Kidney epithelial cell (primary cell): ENCODE measurements around the gene CAMTA1. TPM values are rescaled to one million over a fixed set of nuclear protein-coding genes. Genes with fewer than 3 reads are reported as not detected.

ENCODE experiments used
- DNase-seq: peaks from one replicate; pipeline ENCODE4 v3.0.0-alpha.2; 2010; ENCODE audit warnings: low read depth
- H3K27me3 ChIP-seq: 2 replicates; pipeline ENCODE4 v1.6.0; 2011; ENCODE audit warnings: low read length; ENCODE audit not compliant: control insufficient read depth, insufficient read depth
- H3K36me3 ChIP-seq: 2 replicates; pipeline ENCODE4 v1.5.1; 2011; ENCODE audit warnings: low read length; ENCODE audit not compliant: control insufficient read depth, insufficient read depth
- H3K4me3 ChIP-seq: 2 replicates; pipeline ENCODE4 v1.5.1; 2011; ENCODE audit warnings: low read depth, mild to moderate bottlenecking, control low read depth, low read length
- total RNA-seq: library from RNA; depleted of rRNA; stranded (reverse); fragments of >200 nt; gene quantifications from 2 replicates; pipeline ENCODE4 v1.2.3, GENCODE V29; 2015
- TF ChIP-seq, protein P1 (sequence below): IDR thresholded peaks from 2 replicates; pipeline ENCODE4 v1.5.1; 2011; ENCODE audit warnings: mild to moderate bottlenecking, moderate library complexity, low read length, control low read depth, inconsistent platforms; ENCODE audit not compliant: insufficient read depth, poor library complexity, severe bottlenecking

CAMTA1 gene
- total RNA-seq, 1 donor from 2014 or later, result 76.5 TPM

GRCh38 chr1:7555391-7556185 is 770.3 kb downstream of the CAMTA1 start:
- Histone ChIP-seq H3K36me3 (no peaks in the 10 kb centered on the region), H3K27me3 (no peaks in the 10 kb centered on the region), H3K4me3 (no peak overlapping the region)
- no peak for DNase-seq
- TF ChIP-seq, protein P1, sequence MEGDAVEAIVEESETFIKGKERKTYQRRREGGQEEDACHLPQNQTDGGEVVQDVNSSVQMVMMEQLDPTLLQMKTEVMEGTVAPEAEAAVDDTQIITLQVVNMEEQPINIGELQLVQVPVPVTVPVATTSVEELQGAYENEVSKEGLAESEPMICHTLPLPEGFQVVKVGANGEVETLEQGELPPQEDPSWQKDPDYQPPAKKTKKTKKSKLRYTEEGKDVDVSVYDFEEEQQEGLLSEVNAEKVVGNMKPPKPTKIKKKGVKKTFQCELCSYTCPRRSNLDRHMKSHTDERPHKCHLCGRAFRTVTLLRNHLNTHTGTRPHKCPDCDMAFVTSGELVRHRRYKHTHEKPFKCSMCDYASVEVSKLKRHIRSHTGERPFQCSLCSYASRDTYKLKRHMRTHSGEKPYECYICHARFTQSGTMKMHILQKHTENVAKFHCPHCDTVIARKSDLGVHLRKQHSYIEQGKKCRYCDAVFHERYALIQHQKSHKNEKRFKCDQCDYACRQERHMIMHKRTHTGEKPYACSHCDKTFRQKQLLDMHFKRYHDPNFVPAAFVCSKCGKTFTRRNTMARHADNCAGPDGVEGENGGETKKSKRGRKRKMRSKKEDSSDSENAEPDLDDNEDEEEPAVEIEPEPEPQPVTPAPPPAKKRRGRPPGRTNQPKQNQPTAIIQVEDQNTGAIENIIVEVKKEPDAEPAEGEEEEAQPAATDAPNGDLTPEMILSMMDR, result no peak

DNA sequence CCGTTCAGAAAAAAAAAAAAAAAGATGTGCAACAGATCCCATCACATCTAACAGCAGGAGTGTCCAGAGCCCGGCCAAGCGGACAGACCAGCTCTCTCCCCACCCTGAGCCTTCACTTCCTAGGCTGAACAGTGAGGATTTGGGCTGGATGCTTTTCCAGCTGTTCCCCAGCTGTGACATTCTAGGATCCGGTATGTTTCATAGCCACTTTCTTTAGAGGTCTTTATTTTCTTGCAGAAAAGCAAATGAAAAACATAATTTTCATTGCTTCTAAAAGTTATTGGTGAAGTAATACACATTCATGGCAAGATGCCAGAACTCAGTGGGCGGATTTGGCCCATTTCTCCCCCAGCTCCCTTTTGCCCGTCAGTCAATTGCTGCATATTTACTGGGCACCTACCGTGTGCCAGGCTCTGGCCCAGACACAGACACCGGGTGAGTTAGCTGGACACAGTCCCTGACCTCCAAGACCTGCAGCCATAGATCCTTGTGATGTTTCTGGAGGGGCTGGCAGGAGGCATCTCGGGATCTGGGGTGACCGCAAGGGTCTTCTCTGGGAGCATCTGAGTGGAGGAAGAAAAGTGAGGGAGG is 772.1 kb downstream of the CAMTA1 start:
- no peaks in the 10 kb centered on the region for H3K27me3 ChIP-seq
- no peak for DNase-seq
- TF ChIP-seq, protein P1, result no peak
- no peaks in the 10 kb centered on the region for H3K36me3 ChIP-seq
- H3K4me3 ChIP-seq, result no peak overlapping the region

GRCh38 chr1:7558041-7558461 is 772.8 kb downstream of the CAMTA1 start:
- H3K4me3 ChIP-seq, result no peak overlapping the region
- no peaks in the 10 kb centered on the region for H3K27me3 ChIP-seq
- DNase-seq, result no peak
- TF ChIP-seq, protein P1, result no peak
- H3K36me3 ChIP-seq, result no peaks in the 10 kb centered on the region

DNA sequence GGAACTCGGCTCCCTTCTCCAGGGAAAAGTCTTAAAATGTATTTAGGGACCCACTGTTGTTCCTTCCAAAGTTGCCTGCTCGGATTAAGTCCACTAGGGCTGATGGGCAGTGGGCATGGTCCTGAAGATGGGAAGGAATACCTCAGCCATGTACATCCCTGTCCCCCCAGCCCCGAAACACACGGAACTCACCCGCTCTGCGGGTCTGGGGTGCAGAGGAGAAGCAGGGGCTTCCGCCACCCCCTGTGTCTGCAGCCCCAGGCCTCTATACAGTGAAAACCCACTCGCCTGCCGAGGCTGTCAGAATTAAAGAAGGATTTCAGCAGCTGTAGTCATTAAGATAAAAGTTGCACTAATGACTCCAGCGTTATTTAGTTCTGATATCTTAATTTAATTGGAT is 773.2 kb downstream of the CAMTA1 start:
- Histone ChIP-seq H3K27me3 (no peaks in the 10 kb centered on the region), H3K4me3 (no peak overlapping the region), H3K36me3 (no peaks in the 10 kb centered on the region)
- no peak for DNase-seq
- TF ChIP-seq, protein P1, result no peak

GRCh38 chr1:7558921-7559869 is 773.9 kb downstream of the CAMTA1 start:
- no peak overlapping the region for H3K4me3 ChIP-seq
- no peak for DNase-seq
- no peaks in the 10 kb centered on the region for H3K27me3 ChIP-seq
- TF ChIP-seq, protein P1, result no peak
- H3K36me3 ChIP-seq, result no peaks in the 10 kb centered on the region
